SK-N-SH (cell line): ENCODE results near the gene SLC23A1. TPM values are rescaled to one million over a fixed set of nuclear protein-coding genes. Genes with fewer than 3 reads are reported as not detected.
"Not testable (repeated sequence)": the region's sequence is repeated elsewhere in the genome, so short reads cannot be mapped to it uniquely, and the experiment has no call there.

Experiments used
- CTCF ChIA-PET: fragments of 300-600, 350-600 bp; formaldehyde crosslinking; extraction: SDS; loops from one replicate; lab custom pipeline; 2021; lab: Yijun Ruan, JAX
- POLR2A ChIA-PET: fragments of 350-600 bp; sonication (Branson Sonifier 250); formaldehyde crosslinking; extraction: SDS; loops from one replicate; lab custom pipeline; 2020; ENCODE audit warnings: antibody characterized with exemption, inconsistent platforms; lab: Yijun Ruan, JAX
- DNase-seq: peaks from one replicate; pipeline ENCODE4 v3.0.0; 2012
- H2AFZ ChIP-seq: fragments of 200-600 bp; sonication (generic); 2 replicates; pipeline ENCODE4 v1.8.1; 2016; ENCODE audit warnings: antibody characterized with exemption, mild to moderate bottlenecking, low read depth
- H3F3A ChIP-seq: fragments of 200-600 bp; sonication (generic); replicated peaks from 2 replicates; pipeline ENCODE3; 2016; ENCODE audit warnings: antibody characterized with exemption, mild to moderate bottlenecking; ENCODE audit not compliant: insufficient read depth
- H3K27ac ChIP-seq, 2 experiments: fragments of 200-500 bp in 1 of 2; fragments of 200-600 bp in 1 of 2; sonication (Bioruptor generic) in 1 of 2; sonication (generic), shearing (Covaris generic) in 1 of 2; 2 replicates each; pipeline versions ENCODE4 v1.5.1 to v1.6.1; 2014 to 2016; ENCODE audit warnings: low read depth in 2 of 2, inconsistent platforms in 1 of 2, low read length in 1 of 2, mild to moderate bottlenecking in 1 of 2, mixed read lengths in 1 of 2
- H3K27me3 ChIP-seq: fragments of 200-600 bp; sonication (generic), shearing (Covaris generic); 2 replicates; pipeline ENCODE4 v1.6.1; 2016; ENCODE audit warnings: mixed run types; ENCODE audit not compliant: insufficient read depth
- H3K36me3 ChIP-seq, 2 experiments: fragments of 200-500 bp in 1 of 2; fragments of 200-600 bp in 1 of 2; sonication (Bioruptor generic) in 1 of 2; sonication (generic) in 1 of 2; replicated peaks in 1 of 2; 2 replicates each; pipeline versions ENCODE3 to v1.5.1; 2014 to 2016; ENCODE audit warnings: low read length in 1 of 2, mild to moderate bottlenecking in 1 of 2; ENCODE audit not compliant: insufficient read depth in 2 of 2, control insufficient read depth in 1 of 2
- H3K4me1 ChIP-seq, 2 experiments: fragments of 200-500 bp in 1 of 2; fragments of 200-600 bp in 1 of 2; sonication (Bioruptor generic) in 1 of 2; sonication (generic), shearing (Covaris generic) in 1 of 2; 2 replicates each; pipeline versions ENCODE4 v1.5.1 to v1.6.1; 2014 to 2016; ENCODE audit warnings: low read depth in 1 of 2, low read length in 1 of 2, mixed run types in 1 of 2; ENCODE audit not compliant: insufficient read depth in 2 of 2, control insufficient read depth in 1 of 2
- H3K4me2 ChIP-seq: fragments of 200-600 bp; sonication (generic), shearing (Covaris generic); 2 replicates; pipeline ENCODE4 v1.6.1; 2017; ENCODE audit warnings: mixed run types
- H3K4me3 ChIP-seq, 2 experiments: fragments of 200-500 bp in 1 of 2; fragments of 200-600 bp in 1 of 2; sonication (Bioruptor generic) in 1 of 2; sonication (generic), shearing (Covaris generic) in 1 of 2; 2 replicates each; pipeline versions ENCODE4 v1.5.1 to v1.8.1; 2014 to 2016; ENCODE audit warnings: low read depth in 2 of 2, inconsistent platforms in 1 of 2, low read length in 1 of 2, mild to moderate bottlenecking in 1 of 2, mixed read lengths in 1 of 2, moderate library complexity in 1 of 2
- H3K79me2 ChIP-seq: fragments of 200-600 bp; sonication (generic); 2 replicates; pipeline ENCODE4 v1.8.1; 2017; ENCODE audit warnings: mild to moderate bottlenecking; ENCODE audit not compliant: insufficient read depth
- H3K9ac ChIP-seq: fragments of 200-600 bp; sonication (generic); 2 replicates; pipeline ENCODE4 v1.6.1; 2017; ENCODE audit warnings: mixed run types
- H3K9me2 ChIP-seq: fragments of 200-600 bp; sonication (generic); 2 replicates; pipeline ENCODE4 v1.6.1; 2017; ENCODE audit warnings: mixed run types
- H3K9me3 ChIP-seq: fragments of 200-600 bp; sonication (generic); 2 replicates; pipeline ENCODE4 v1.6.1; 2017; ENCODE audit warnings: mixed run types, mild to moderate bottlenecking, moderate library complexity
- H4K20me1 ChIP-seq: fragments of 200-600 bp; sonication (generic); 2 replicates; pipeline ENCODE4 v1.6.1; 2017; ENCODE audit warnings: mild to moderate bottlenecking, mixed run types; ENCODE audit not compliant: insufficient read depth
- CTCF ChIP-seq: fragments of 200-600 bp; sonication (generic); IDR thresholded peaks from 2 replicates; pipeline ENCODE4 v1.6.1; 2017; ENCODE audit warnings: antibody characterized with exemption, mild to moderate bottlenecking, moderate library complexity
- EP300 ChIP-seq, 2 experiments: IDR thresholded peaks; 2 replicates each; pipeline versions ENCODE4 v1.4.0 to v1.6.1; 2012; ENCODE audit warnings: borderline replicate concordance in 1 of 2, low read depth in 1 of 2, low read length in 1 of 2
- FOSL2 ChIP-seq: IDR thresholded peaks from 2 replicates; pipeline ENCODE4 v1.4.0; 2012; ENCODE audit warnings: low read depth, mild to moderate bottlenecking, moderate library complexity, borderline replicate concordance
- FOXJ3 ChIP-seq: sonication (generic); formaldehyde crosslinking; IDR thresholded peaks from 2 replicates; pipeline ENCODE4 v1.5.1; 2020; ENCODE audit warnings: mild to moderate bottlenecking, missing genetic modification reagents
- GATA2 ChIP-seq: sonication (generic); formaldehyde crosslinking; IDR thresholded peaks from 2 replicates; pipeline ENCODE4 v1.5.0; 2020; ENCODE audit warnings: mild to moderate bottlenecking, missing genetic modification reagents
- JUND ChIP-seq: IDR thresholded peaks from 2 replicates; pipeline ENCODE4 v1.4.0; 2012
- MAX ChIP-seq: IDR thresholded peaks from 2 replicates; pipeline ENCODE4 v1.4.0; 2012; ENCODE audit warnings: low read depth
- MXI1 ChIP-seq: IDR thresholded peaks from 2 replicates; pipeline ENCODE4 v1.6.1; 2012; ENCODE audit warnings: mild to moderate bottlenecking, low read depth, low read length, improper control_type of control experiment
- POLR2AphosphoS5 ChIP-seq: IDR thresholded peaks from 2 replicates; pipeline ENCODE4 v1.6.1; 2012; ENCODE audit warnings: low read depth, low read length
- RCOR1 ChIP-seq: fragments of 150-350 bp; IDR thresholded peaks from 2 replicates; pipeline ENCODE4 v1.6.1; 2017; ENCODE audit warnings: antibody characterized with exemption, low read length
- SIN3A ChIP-seq: IDR thresholded peaks from 2 replicates; pipeline ENCODE4 v1.6.1; 2012; ENCODE audit warnings: low read depth, mild to moderate bottlenecking, low read length, moderate library complexity, borderline replicate concordance
- TCF12 ChIP-seq: IDR thresholded peaks from 2 replicates; pipeline ENCODE4 v1.4.0; 2012
- YY1 ChIP-seq: IDR thresholded peaks from 2 replicates; pipeline ENCODE4 v1.4.0; 2012; ENCODE audit warnings: low read depth, mild to moderate bottlenecking
- WGBS: methylation state at CpG from one replicate; pipeline ENCODE4 v1.1.6; 2017; ENCODE audit warnings: low lambda C conversion rate; 5-methylcytosine and 5-hydroxymethylcytosine counted together
- polyA plus RNA-seq, 3 experiments: library from polyadenylated mRNA; depleted of rRNA; stranded (reverse); fragments of >200 nt; gene quantifications; 2 replicates each; pipeline ENCODE4 v1.2.3, GENCODE V29; 2012
- TF ChIP-seq, protein P1 (sequence below): IDR thresholded peaks from 2 replicates; pipeline ENCODE4 v1.6.1; 2012; ENCODE audit warnings: mild to moderate bottlenecking, low read depth, low read length, moderate library complexity
- TF ChIP-seq, protein P2 (sequence below): IDR thresholded peaks from 2 replicates; pipeline ENCODE4 v1.4.0; 2012; ENCODE audit warnings: low read depth, borderline replicate concordance

The SLC23A1 gene
- polyA plus RNA-seq, 1 of the 3 experiments (the other 2 are of a cell fraction), result not detected

GRCh38 chr5:139347863-139348262, 35.2 kb downstream of the SLC23A1 start:
- peaks cover 100% of the 10 kb centered on the region for H3K79me2 ChIP-seq
- CTCF ChIA-PET, H2AFZ ChIP-seq, H3K4me3 ChIP-seq, POLR2A ChIA-PET, H3K4me2 ChIP-seq, H3K27me3 ChIP-seq, H3K27ac ChIP-seq, H3K9ac ChIP-seq, H3K9me2 ChIP-seq, H3K9me3 ChIP-seq, DNase-seq, H3K4me1 ChIP-seq: not testable (repeated sequence)
- peaks cover 0 to 22% of the 10 kb centered on the region in 2 experiments for H3K36me3 ChIP-seq
- H4K20me1 ChIP-seq, result peaks cover 97% of the 10 kb centered on the region
- WGBS, result 91% methylated on average over 9 of the region's 9 CpGs
- peaks cover 16% of the 10 kb centered on the region for H3F3A ChIP-seq

- CTCF ChIA-PET, H3K9me2 ChIP-seq, H3K4me2 ChIP-seq, H3K9me3 ChIP-seq, H3K9ac ChIP-seq, DNase-seq, H3K27me3 ChIP-seq, H2AFZ ChIP-seq, H3K4me1 ChIP-seq, H3K4me3 ChIP-seq, H3K27ac ChIP-seq: not testable (repeated sequence)
- POLR2A ChIA-PET, result interaction anchor here (0.7 kb wide), 1 partner anchor 51 kb away, joined by 3 read pairs; no protein-coding TSS in a partner anchor
- peaks cover 80% of the 10 kb centered on the region for H4K20me1 ChIP-seq
- peaks cover 85% of the 10 kb centered on the region for H3K79me2 ChIP-seq
- H3K36me3 ChIP-seq, result peaks cover 0 to 13% of the 10 kb centered on the region in 2 experiments
- 92% methylated on average over 8 of the region's 8 CpGs for WGBS
- peaks cover 18% of the 10 kb centered on the region for H3F3A ChIP-seq
Measured at GRCh38 chr5:139345442-139345841, 37.7 kb downstream of the SLC23A1 start.

GRCh38 chr5:139344177-139344576, 38.9 kb downstream of the SLC23A1 start:
- Histone ChIP-seq H2AFZ (no peak overlapping the region), H3K9ac (no peak overlapping the region), H3K36me3 (peaks cover 0 to 9% of the 10 kb centered on the region in 2 experiments), H3K4me2 (peak overlapping the region; percentile 97), H3K4me1 (peaks cover 0 to 5% of the 10 kb centered on the region in 2 experiments; a peak in 2 of 4 replicates), H4K20me1 (peaks cover 67% of the 10 kb centered on the region), H3K27ac (no peak overlapping the region), H3K4me3 (no peak overlapping the region), H3K9me3 (no peaks in the 10 kb centered on the region), H3K9me2 (no peaks in the 10 kb centered on the region), H3K27me3 (no peaks in the 10 kb centered on the region), H3F3A (peaks cover 17% of the 10 kb centered on the region), H3K79me2 (peaks cover 73% of the 10 kb centered on the region)
- POLR2A ChIA-PET, result no interaction called here
- 98% methylated on average over 2 of the region's 2 CpGs for WGBS
- CTCF ChIA-PET, result no interaction called here
- no peak for DNase-seq
- TF ChIP-seq, protein P1, sequence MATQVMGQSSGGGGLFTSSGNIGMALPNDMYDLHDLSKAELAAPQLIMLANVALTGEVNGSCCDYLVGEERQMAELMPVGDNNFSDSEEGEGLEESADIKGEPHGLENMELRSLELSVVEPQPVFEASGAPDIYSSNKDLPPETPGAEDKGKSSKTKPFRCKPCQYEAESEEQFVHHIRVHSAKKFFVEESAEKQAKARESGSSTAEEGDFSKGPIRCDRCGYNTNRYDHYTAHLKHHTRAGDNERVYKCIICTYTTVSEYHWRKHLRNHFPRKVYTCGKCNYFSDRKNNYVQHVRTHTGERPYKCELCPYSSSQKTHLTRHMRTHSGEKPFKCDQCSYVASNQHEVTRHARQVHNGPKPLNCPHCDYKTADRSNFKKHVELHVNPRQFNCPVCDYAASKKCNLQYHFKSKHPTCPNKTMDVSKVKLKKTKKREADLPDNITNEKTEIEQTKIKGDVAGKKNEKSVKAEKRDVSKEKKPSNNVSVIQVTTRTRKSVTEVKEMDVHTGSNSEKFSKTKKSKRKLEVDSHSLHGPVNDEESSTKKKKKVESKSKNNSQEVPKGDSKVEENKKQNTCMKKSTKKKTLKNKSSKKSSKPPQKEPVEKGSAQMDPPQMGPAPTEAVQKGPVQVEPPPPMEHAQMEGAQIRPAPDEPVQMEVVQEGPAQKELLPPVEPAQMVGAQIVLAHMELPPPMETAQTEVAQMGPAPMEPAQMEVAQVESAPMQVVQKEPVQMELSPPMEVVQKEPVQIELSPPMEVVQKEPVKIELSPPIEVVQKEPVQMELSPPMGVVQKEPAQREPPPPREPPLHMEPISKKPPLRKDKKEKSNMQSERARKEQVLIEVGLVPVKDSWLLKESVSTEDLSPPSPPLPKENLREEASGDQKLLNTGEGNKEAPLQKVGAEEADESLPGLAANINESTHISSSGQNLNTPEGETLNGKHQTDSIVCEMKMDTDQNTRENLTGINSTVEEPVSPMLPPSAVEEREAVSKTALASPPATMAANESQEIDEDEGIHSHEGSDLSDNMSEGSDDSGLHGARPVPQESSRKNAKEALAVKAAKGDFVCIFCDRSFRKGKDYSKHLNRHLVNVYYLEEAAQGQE, result no peak
- TF ChIP-seq MXI1 (no peak), GATA2 (CRISPR knock-in tag) (no peak), SIN3A (no peak), FOXJ3 (CRISPR knock-in tag) (no peak), YY1 (no peak), EP300 (IDR thresholded peaks at IDR 0.05; ENCODE audit: borderline replicate concordance in 1 of 2, low read depth in 1 of 2, low read length in 1 of 2) (no peak), POLR2AphosphoS5 (no peak), MAX (no peak), FOSL2 (no peak), TCF12 (no peak), RCOR1 (no peak), JUND (no peak), CTCF (no peak)
- TF ChIP-seq, protein P2, sequence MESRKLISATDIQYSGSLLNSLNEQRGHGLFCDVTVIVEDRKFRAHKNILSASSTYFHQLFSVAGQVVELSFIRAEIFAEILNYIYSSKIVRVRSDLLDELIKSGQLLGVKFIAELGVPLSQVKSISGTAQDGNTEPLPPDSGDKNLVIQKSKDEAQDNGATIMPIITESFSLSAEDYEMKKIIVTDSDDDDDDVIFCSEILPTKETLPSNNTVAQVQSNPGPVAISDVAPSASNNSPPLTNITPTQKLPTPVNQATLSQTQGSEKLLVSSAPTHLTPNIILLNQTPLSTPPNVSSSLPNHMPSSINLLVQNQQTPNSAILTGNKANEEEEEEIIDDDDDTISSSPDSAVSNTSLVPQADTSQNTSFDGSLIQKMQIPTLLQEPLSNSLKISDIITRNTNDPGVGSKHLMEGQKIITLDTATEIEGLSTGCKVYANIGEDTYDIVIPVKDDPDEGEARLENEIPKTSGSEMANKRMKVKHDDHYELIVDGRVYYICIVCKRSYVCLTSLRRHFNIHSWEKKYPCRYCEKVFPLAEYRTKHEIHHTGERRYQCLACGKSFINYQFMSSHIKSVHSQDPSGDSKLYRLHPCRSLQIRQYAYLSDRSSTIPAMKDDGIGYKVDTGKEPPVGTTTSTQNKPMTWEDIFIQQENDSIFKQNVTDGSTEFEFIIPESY, result no peak
